Measurements from ENCODE around the gene MYH9. TPM values are rescaled to one million over a fixed set of nuclear protein-coding genes. Genes with fewer than 3 reads are reported as not detected.
A peak's percentile ranks its signal among the peaks of the same experiment; 100 is the strongest.

The MYH9 gene
- total RNA-seq, 2 donors from 2014 or later = 294 to 323 TPM

DNA sequence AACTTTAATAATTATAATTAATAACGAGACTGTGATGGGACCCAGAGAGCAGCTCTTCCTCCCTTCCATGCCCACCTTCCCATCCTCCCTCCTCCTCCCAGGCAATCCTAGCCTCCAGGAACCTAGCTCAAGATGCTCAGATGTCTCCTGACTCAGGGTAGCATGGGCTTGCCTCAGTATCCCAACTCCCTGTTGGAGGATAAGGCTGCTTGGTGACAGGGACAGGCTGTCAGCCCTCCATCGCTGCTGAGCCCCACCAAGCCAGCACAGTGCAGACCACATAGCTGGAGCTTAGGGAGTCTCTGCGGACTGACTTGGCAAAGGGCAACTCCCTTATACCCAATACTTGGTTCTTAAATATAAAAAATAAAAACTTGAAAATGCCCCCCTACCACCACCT is 11.5 kb downstream of the MYH9 start:
- peaks cover 95% of the 10 kb centered on the region for H3K4me1 ChIP-seq
- H3K27ac ChIP-seq = peak overlapping the region in 3 of 4 donors; percentile 21 to 100 (median 100)
- H3K4me3 ChIP-seq = no peak overlapping the region
- no peaks in the 10 kb centered on the region for H3K27me3 ChIP-seq
- intact Hi-C loops (cut with DNase I) = no loop called here
- no peaks in the 10 kb centered on the region for H3K36me3 ChIP-seq (replicated peaks in 1 of 2; ENCODE audit: insufficient read depth in 1 of 2, low read depth in 2 of 2)
- ATAC-seq (no peak), DNase-seq (no peak)
- H3K9me3 ChIP-seq = no peaks in the 10 kb centered on the region
- 88 to 90% methylated on average over 3 of the region's 3 CpGs for WGBS, 2 donors
- TF ChIP-seq POLR2A (IDR thresholded peaks at IDR 0.05) = no peak
- TF ChIP-seq, protein P1, sequence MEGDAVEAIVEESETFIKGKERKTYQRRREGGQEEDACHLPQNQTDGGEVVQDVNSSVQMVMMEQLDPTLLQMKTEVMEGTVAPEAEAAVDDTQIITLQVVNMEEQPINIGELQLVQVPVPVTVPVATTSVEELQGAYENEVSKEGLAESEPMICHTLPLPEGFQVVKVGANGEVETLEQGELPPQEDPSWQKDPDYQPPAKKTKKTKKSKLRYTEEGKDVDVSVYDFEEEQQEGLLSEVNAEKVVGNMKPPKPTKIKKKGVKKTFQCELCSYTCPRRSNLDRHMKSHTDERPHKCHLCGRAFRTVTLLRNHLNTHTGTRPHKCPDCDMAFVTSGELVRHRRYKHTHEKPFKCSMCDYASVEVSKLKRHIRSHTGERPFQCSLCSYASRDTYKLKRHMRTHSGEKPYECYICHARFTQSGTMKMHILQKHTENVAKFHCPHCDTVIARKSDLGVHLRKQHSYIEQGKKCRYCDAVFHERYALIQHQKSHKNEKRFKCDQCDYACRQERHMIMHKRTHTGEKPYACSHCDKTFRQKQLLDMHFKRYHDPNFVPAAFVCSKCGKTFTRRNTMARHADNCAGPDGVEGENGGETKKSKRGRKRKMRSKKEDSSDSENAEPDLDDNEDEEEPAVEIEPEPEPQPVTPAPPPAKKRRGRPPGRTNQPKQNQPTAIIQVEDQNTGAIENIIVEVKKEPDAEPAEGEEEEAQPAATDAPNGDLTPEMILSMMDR (IDR thresholded peaks at IDR 0.05) = no peak

GRCh38 chr22:36375071-36375980 is 12.4 kb downstream of the MYH9 start:
- H3K4me3 ChIP-seq = no peak overlapping the region
- intact Hi-C loops (cut with DNase I) = no loop called here
- TF ChIP-seq, protein P1 (IDR thresholded peaks at IDR 0.05) = no peak
- TF ChIP-seq POLR2A (IDR thresholded peaks at IDR 0.05) = no peak
- H3K36me3 ChIP-seq (replicated peaks in 1 of 2; ENCODE audit: insufficient read depth in 1 of 2, low read depth in 2 of 2) = no peaks in the 10 kb centered on the region
- peak overlapping the region; percentile 10 to 95 (median 38) for H3K27ac ChIP-seq
- peaks cover 95% of the 10 kb centered on the region for H3K4me1 ChIP-seq
- peak; percentile 17 for ATAC-seq
- peak in 1 of 4 donors; percentile 59 for DNase-seq
- no peaks in the 10 kb centered on the region for H3K27me3 ChIP-seq
- WGBS, 2 donors = 61 to 62% methylated on average over 4 to 9 of the region's 9 CpGs
- no peaks in the 10 kb centered on the region for H3K9me3 ChIP-seq

- intact Hi-C loops (cut with DNase I) = no loop called here
- Histone ChIP-seq H3K27me3 (no peaks in the 10 kb centered on the region), H3K4me3 (no peak overlapping the region), H3K36me3 (replicated peaks in 1 of 2; ENCODE audit: insufficient read depth in 1 of 2, low read depth in 2 of 2) (no peaks in the 10 kb centered on the region), H3K27ac (peak overlapping the region; percentile 10 to 95 (median 38)), H3K4me1 (peaks cover 95% of the 10 kb centered on the region), H3K9me3 (no peaks in the 10 kb centered on the region)
- ATAC-seq (no peak), DNase-seq (peak in 1 of 4 donors; percentile 48)
- TF ChIP-seq POLR2A (IDR thresholded peaks at IDR 0.05) = no peak
- TF ChIP-seq, protein P1 (IDR thresholded peaks at IDR 0.05) = no peak
- 71 to 75% methylated on average over 9 to 11 of the region's 11 CpGs for WGBS, 2 donors
Observed at GRCh38 chr22:36374603-36375024, 13.2 kb downstream of the MYH9 start.

GRCh38 chr22:36373258-36373579 is 14.5 kb downstream of the MYH9 start:
- WGBS, 2 donors = 30 to 35% methylated on average over 7 of the region's 7 CpGs
- intact Hi-C loops (cut with DNase I) = no loop called here
- peaks cover 95% of the 10 kb centered on the region for H3K4me1 ChIP-seq
- TF ChIP-seq, protein P1 (IDR thresholded peaks at IDR 0.05) = no peak
- peak in 1 of 3 donors; percentile 4 for TF ChIP-seq POLR2A (IDR thresholded peaks at IDR 0.05)
- peak in 3 of 4 donors; percentile 59 to 67 (median 64) for DNase-seq
- ATAC-seq = no peak
- H3K27me3 ChIP-seq = no peaks in the 10 kb centered on the region
- H3K4me3 ChIP-seq = no peak overlapping the region
- H3K9me3 ChIP-seq = no peaks in the 10 kb centered on the region
- peak overlapping the region; percentile 48 to 98 (median 92) for H3K27ac ChIP-seq
- no peaks in the 10 kb centered on the region for H3K36me3 ChIP-seq (replicated peaks in 1 of 2; ENCODE audit: insufficient read depth in 1 of 2, low read depth in 2 of 2)
